Cortex of kidney (tissue), 1 donor: ENCODE data around the gene CEP350.

Source experiments
- DNase-seq: peaks from one replicate; lab custom pipeline; 2025; lab: John Stamatoyannopoulos, UW

CEP350 gene

GRCh38 chr1:180157108-180157507 is 202.5 kb downstream of the CEP350 start:
- DNase-seq: no peak

DNA sequence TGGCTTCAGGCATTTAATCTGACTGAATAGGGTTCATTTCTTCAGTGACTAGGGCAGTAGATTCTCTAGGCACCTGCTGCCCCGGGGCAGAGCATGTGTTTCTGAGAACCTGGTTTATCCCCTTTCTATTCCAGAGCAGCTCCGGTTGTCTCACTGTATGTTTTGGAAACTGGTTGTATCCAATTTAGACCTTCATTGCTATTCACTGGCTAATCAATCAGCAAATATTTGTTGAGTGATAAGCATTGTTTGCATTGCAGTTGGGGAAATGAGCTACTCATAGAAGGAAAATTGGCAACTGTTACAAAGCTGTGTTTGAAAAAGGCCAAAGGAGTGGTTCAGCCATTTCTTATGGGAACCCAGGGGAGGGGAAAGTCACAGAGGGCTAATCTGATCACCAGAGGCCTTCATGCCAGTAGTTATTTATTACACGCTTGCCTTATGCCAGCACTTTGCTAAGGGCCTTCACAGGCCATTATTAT is 203.0 kb downstream of the CEP350 start:
- DNase-seq: no peak

DNA sequence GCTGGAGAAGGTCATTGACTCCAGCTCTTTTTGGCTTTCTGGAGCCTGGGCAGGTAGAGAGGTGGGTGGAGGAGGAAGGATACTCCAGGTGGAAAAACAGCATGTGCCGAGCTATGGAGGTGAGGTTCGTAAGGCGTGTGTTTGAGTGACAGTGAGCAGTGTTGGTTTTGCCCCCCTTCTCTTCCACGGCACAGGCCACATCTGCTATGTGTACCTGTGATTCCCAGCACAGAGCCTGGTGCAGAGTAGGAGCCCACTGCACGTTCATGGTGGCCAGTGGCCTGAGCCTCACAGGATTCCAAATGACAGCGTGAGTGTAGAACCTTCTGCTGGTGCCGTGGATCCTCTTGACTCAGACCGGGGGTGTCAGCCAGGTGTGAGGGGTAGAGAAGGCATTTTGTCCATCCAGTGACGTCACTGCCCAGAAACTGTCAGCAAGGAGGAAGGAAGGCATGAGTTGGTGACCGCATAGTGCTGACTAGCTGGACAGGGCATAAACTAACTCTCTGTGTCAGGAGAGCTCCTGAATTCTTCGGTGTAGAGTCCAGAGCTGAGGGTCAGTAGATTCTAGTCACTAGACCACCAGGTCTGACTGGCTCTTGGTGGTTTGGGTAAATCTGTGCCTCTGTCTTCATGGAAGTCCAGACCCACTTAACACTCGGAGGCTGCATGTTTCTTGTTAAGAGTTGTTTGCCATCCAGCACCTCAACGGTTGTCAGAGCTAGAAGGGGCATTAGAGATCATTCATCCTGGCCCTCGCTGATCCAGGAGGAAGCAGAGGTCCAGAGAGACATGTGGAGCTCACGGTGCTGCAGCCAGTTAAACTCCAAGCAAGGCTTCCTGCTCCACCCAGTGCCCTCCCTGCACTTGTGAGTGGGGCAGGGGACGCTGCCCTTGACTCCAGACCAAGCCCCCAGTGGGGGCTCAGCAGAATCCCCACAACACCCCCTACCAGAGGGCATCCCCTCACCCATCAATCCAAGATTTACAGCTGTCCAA is 203.8 kb downstream of the CEP350 start:
- DNase-seq: no peak

- DNase-seq: no peak
These were observed 205.7 kb downstream of the CEP350 start for GRCh38 chr1:180160357-180160756.

DNA sequence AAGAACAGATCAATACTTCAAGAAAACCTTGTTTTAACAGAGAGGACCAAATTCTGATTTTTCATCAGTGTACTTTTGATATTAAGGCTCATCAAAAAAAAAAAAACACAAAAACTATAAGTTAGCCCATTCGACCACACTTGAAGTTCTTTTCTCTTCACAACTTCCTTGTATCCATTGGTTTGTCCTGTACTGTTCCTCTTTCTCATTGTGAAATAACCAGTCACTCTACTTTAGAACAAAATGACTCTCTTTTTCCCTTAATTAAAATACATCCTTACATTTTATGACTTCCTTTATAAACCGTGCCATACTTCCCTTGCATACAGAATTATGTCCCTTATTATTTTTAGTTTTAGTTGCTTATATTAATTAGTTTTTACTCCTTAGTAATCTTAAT is 208.4 kb downstream of the CEP350 start:
- DNase-seq: no peak
